Raji (cell line): ENCODE results near the gene FERMT1.

Experiments used
- POLR2A ChIP-seq: IDR thresholded peaks from 2 replicates; pipeline ENCODE4 v1.6.1; 2011; ENCODE audit warnings: low read depth, low read length, control low read depth; ENCODE audit not compliant: insufficient read depth

FERMT1 gene

GRCh38 chr20:6058684-6059295 lies 64.0 kb downstream of the FERMT1 start:
- TF ChIP-seq POLR2A = no peak

- TF ChIP-seq POLR2A = no peak
Measured at GRCh38 chr20:6057691-6058090, 65.1 kb downstream of the FERMT1 start.

GRCh38 chr20:6057139-6057538 lies 65.7 kb downstream of the FERMT1 start:
- no peak for TF ChIP-seq POLR2A

GRCh38 chr20:6055981-6056569 lies 66.8 kb downstream of the FERMT1 start:
- no peak for TF ChIP-seq POLR2A

GRCh38 chr20:6055161-6055783 lies 67.6 kb downstream of the FERMT1 start:
- TF ChIP-seq POLR2A = no peak

GRCh38 chr20:6053776-6054688 lies 68.8 kb downstream of the FERMT1 start, which contains the start of gene LRRN4:
TSS of gene LRRN4 (minus strand) at chr20:6054060. CDS start at chr20:6052799, 1,261 bp downstream.
- TF ChIP-seq POLR2A = no peak

- TF ChIP-seq POLR2A = no peak
Measured at GRCh38 chr20:6053064-6053775, 69.6 kb downstream of the FERMT1 start.

GRCh38 chr20:6051505-6051904 lies 71.3 kb downstream of the FERMT1 start:
- no peak for TF ChIP-seq POLR2A

GRCh38 chr20:6048391-6048790 lies 74.4 kb downstream of the FERMT1 start:
- no peak for TF ChIP-seq POLR2A

- no peak for TF ChIP-seq POLR2A
Measured at GRCh38 chr20:6046432-6046831, 76.4 kb downstream of the FERMT1 start.

GRCh38 chr20:6045566-6045965 lies 77.3 kb downstream of the FERMT1 start:
- TF ChIP-seq POLR2A = no peak

GRCh38 chr20:6044115-6044514 lies 78.7 kb downstream of the FERMT1 start:
- no peak for TF ChIP-seq POLR2A

GRCh38 chr20:6041808-6042265 lies 81.0 kb downstream of the FERMT1 start:
- TF ChIP-seq POLR2A = no peak

GRCh38 chr20:6040958-6041807 lies 81.6 kb downstream of the FERMT1 start:
- TF ChIP-seq POLR2A = no peak
